ENCODE measurements around the gene PTX4.

- no peak for TF ChIP-seq CTCF (IDR thresholded peaks at IDR 0.05)
- no peak for TF ChIP-seq POLR2A (IDR thresholded peaks at IDR 0.05)
- no peak for TF ChIP-seq POLR2AphosphoS5 (IDR thresholded peaks at IDR 0.05; ENCODE audit: insufficient read depth in 1 of 2, low read depth in 1 of 2)
Observed at GRCh38 chr16:1498899-1499676, 10.3 kb upstream of the PTX4 start.
